ENCODE results near the gene PTPRK.

GRCh38 chr6:128439627-128440026 is 80.8 kb downstream of the PTPRK start:
- TF ChIP-seq CTCF (IDR thresholded peaks at IDR 0.05) (no peak), POLR2A (IDR thresholded peaks at IDR 0.05) (no peak)

Measured in thyroid gland (tissue), 4 donors.